ENCODE data around the gene CCER1. TPM values are rescaled to one million over a fixed set of nuclear protein-coding genes. Genes with fewer than 3 reads are reported as not detected.

The CCER1 gene
- total and polyA plus RNA-seq, 9 of the 15 experiments (the other 6 are each of a cell fraction or from before 2014, with no cell fraction given): not detected

GRCh38 chr12:90964616-90965015, 9.6 kb upstream of the CCER1 start:
- FAIRE-seq (no peak), DNase-seq (ENCODE audit: extremely low read depth in 1 of 4, low spot score in 3 of 4) (no peak), ATAC-seq (no peak)
- H3K9me1 ChIP-seq (ENCODE audit: control insufficient read depth, insufficient read depth, low read length): no peaks in the 10 kb centered on the region
- H3K4me2 ChIP-seq (ENCODE audit: insufficient read depth, low read length): no peak overlapping the region
- intact Hi-C loops (cut with micrococcal nuclease) (no loop called here), in situ Hi-C loops (cut with MboI) (loop anchor here (25.0 kb wide), 2 partner anchors 1673 to 1952 kb away; no protein-coding TSS in a partner anchor)
- no peaks in the 10 kb centered on the region for H3K36me3 ChIP-seq (ENCODE audit: control insufficient read depth, insufficient read depth, low read length)
- POLR2A ChIA-PET: no interaction called here
- H3K4me1 ChIP-seq (replicated peaks in 1 of 2; ENCODE audit: control insufficient read depth in 2 of 2, insufficient read depth in 2 of 2, low read length in 2 of 2): no peaks in the 10 kb centered on the region
- no peaks in the 10 kb centered on the region for H3K27me3 ChIP-seq (ENCODE audit: control insufficient read depth in 2 of 2, insufficient read depth in 2 of 2, low read length in 2 of 2)
- H2AFZ ChIP-seq (ENCODE audit: low read depth, low read length): no peak overlapping the region; the same call in 1 of the 2 replicates
- H4K20me1 ChIP-seq (replicated peaks; ENCODE audit: control insufficient read depth, insufficient read depth, low read length): no peaks in the 10 kb centered on the region
- TF ChIP-seq ZNF79 (CRISPR knock-in tag; IDR thresholded peaks at IDR 0.05; ENCODE audit: low read depth): no peak
- TF ChIP-seq ZNF318 (IDR thresholded peaks at IDR 0.05; ENCODE audit: borderline replicate concordance in 1 of 2, low read depth in 1 of 2): no peak
- no peak for TF ChIP-seq ZFX (CRISPR knock-in tag; IDR thresholded peaks at IDR 0.05)
- TF ChIP-seq ZNF785 (CRISPR knock-in tag; IDR thresholded peaks at IDR 0.05): no peak
- TF ChIP-seq FOXA3 (CRISPR knock-in tag; conservative IDR thresholded peaks at IDR 0.05 in 1 of 2, IDR thresholded peaks at IDR 0.05 in 1 of 2): no peak
- TF ChIP-seq ZNF3 (CRISPR knock-in tag; IDR thresholded peaks at IDR 0.05): no peak
- no peak for TF ChIP-seq ZNF507 (tag; conservative IDR thresholded peaks at IDR 0.05)
- TF ChIP-seq ETV1 (tag; conservative IDR thresholded peaks at IDR 0.05; ENCODE audit: low read depth): no peak
- no peak overlapping the region for H3K27ac ChIP-seq (ENCODE audit: extremely low read depth, low read depth, low read length)
- H3K9me3 ChIP-seq (replicated peaks; ENCODE audit: control insufficient read depth, insufficient read depth, low read depth, low read length): no peaks in the 10 kb centered on the region
- 0% methylated on average over 2 of the region's 2 CpGs for WGBS (ENCODE audit: insufficient coverage, low coverage, missing lambda C conversion rate)
- no peaks in the 10 kb centered on the region for H3K79me2 ChIP-seq (ENCODE audit: control insufficient read depth, insufficient read depth, low read length)
- no TSS peak for BruUV-seq (replicated peaks)
- CTCF ChIA-PET (ENCODE audit: low intra/inter-chr PET ratio): no interaction called here
- H3K4me3 ChIP-seq: no peak overlapping the region
- no peak overlapping the region for H3K9ac ChIP-seq (ENCODE audit: insufficient read depth in 1 of 2, low read depth in 2 of 2, low read length in 2 of 2)

All from K562 (cell line).